GM21825 (cell line): ENCODE measurements around the gene CD1B.
A peak's percentile ranks its signal among the peaks of the same experiment; 100 is the strongest.
"Not testable (repeated sequence)": the region's sequence is repeated elsewhere in the genome, so short reads cannot be mapped to it uniquely, and the experiment has no call there.

ENCODE experiments used
- ATAC-seq: cut with Tn5 transposase; IDR thresholded peaks from one replicate; pipeline ENCODE4 v1.9.1; 2021; ENCODE audit warnings: mild to moderate bottlenecking, moderate library complexity; ENCODE audit not compliant: unreplicated experiment

The CD1B gene

GRCh38 chr1:158329300-158329699, 2.0 kb downstream of the CD1B start:
- ATAC-seq, result no peak

- no peak for ATAC-seq
Observed at GRCh38 chr1:158328426-158328825, 2.9 kb downstream of the CD1B start.

DNA sequence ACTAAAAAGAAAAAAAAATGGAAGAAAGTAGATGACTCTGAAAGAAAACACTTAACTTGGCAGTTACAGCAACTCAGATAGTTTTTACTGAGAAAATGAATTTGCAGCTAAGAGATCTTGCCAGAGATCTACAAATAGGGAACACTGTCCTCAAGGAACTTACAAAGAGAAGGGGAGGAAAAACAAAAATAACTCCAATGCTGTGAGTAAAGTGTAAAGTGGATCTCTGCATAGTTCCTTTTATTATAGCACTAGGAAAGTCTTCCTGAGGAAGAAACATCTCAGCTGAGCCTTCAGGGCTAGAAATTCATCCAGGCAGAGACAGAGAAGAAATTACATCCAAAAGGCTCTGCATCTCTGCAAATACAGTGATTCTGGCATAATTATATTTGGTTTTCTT, 3.9 kb downstream of the CD1B start:
- no peak for ATAC-seq

- no peak for ATAC-seq
Observed at GRCh38 chr1:158324395-158324794, 6.9 kb downstream of the CD1B start.

- no peak for ATAC-seq
Observed at GRCh38 chr1:158323866-158324265, 7.5 kb downstream of the CD1B start.

- ATAC-seq, result no peak
Observed at GRCh38 chr1:158311066-158311465, 20.3 kb downstream of the CD1B start.

- ATAC-seq, result no peak
Observed at GRCh38 chr1:158310623-158311022, 20.7 kb downstream of the CD1B start.

DNA sequence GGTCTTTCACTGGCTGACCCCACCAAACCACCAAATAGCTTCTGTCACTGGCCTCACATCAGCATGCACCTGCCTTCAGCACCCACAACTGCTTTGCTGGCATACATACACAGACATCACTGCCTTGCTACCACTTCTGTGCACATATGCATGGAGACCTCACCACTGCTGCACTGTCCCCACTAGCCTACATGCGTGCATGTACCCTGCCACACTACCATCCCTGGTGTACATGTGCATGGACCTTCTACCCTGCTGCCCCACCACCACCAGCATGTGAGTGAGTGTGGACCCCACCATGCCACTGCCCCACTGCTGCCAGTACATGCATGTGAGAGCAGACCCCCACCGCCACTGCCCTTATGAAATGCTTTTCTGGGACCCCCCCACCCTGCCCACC, 35.5 kb downstream of the CD1B start:
- no peak for ATAC-seq

DNA sequence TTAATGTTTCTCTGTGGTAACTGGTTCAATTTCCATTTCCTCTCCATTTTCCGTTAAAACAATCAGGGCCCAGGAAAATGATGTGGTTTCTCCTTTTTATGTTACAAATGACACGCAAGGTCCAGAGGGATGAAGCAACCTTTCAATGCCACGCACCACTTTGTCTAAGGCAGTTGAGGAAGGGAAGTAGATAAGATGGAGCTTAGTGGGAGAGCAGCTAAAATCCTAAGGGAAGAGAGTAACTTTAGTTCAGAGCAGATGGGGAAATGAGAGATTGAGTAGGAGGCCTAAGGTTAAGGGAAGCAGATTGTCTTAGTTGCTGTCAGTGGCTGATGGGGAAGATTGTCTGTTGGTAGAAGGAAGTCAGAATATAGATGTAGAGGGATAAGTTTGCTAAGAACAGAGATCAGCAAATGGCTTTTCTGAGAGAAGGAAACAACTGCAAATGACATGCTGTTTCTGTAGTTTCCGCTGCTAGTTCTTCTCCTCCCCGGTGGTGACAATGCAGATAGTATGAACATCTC, 40.9 kb downstream of the CD1B start:
- ATAC-seq, result no peak

DNA sequence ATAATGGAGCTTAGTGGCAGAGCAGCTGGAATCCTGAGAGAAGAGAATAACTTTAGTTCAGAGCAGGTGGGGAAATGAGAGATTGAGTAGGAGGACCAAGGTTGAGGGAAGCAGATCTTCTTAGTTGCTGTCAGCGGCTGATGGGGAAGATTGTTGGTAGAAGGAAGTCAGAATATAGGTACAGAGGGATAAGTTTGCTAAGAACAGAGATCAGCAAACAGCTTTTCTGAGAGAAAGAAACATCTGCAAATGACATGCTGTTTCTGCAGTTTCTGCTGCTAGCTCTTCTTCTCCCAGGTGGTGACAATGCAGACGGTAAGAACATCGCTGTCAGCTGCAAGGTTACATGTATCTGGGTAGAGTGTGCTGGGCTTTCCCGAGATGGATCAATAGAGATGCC, 41.5 kb downstream of the CD1B start, which contains the start of gene CD1C:
CD1C (plus strand) TSS at position 113 of the 400 bp plus-strand sequence; CDS start at position 255, 142 bp downstream.
- no peak for ATAC-seq

DNA sequence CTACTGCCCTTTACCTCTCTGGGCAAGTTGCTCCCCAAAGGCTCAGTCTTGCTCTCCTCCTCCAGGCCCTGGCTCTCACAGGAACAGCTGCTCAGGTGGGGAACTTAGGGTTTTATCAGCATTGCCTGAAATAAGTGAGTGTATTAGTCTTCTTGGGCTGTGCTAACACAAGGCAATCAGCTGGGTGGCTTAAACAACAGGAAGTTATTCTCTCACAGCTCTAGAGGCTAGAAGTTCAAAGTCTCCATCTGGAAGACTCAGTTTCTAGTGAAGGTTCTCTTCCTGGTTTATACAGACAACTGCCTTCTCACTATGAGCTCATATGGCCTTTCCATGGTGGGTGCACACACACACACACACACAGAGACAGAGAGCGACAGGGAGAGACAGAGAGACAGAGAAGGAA, 44.4 kb downstream of the CD1B start:
- ATAC-seq, result no peak

DNA sequence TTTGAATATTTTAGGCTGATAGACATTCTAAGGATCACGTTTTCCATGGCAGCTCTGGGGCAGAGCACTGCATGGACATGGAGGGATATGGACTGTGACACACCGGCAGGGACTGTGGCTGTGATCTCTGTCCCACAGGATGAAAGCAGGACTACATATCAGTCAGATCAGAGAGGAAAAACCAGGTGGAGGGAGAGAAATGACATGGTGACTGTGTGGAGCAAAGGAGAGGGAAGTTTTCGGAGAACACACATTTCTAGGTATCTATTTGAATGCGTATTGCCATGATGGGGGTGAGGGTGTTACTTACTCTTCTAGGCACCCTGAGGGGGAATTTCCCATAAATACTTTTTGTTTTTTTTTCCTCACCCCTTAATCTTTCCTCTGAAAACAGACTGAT, 44.8 kb downstream of the CD1B start:
- no peak for ATAC-seq

GRCh38 chr1:158285756-158286241, 45.5 kb downstream of the CD1B start:
- peak; percentile 72 for ATAC-seq

- ATAC-seq, result peak; percentile 43
Observed at GRCh38 chr1:158283965-158284364, 47.4 kb downstream of the CD1B start.

- not testable (repeated sequence) for ATAC-seq
Observed at GRCh38 chr1:158282421-158282820, 48.9 kb downstream of the CD1B start.
